ENCODE measurements around the gene C1orf159.
"Not testable (repeated sequence)": the region's sequence is repeated elsewhere in the genome, so short reads cannot be mapped to it uniquely, and the experiment has no call there.

The C1orf159 gene

DNA sequence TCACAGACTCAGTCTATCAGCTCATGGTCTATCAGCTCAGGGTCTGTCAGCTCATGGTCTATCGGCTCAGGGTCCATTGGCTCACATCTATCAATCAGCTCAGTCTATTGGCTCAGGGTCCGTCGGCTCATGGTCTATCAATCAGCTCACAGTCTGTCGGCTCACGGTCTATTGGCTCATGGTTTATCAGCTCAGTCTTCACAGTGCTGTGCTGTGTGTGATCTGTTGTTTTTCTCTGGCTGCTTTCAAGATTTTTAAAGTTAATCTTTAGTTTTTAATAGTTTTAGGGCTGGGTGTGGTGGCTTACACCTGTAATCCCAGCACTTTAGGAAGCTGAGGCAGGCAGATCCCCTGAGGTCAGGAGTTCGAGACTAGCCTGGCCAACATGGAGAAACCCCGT is 14.4 kb downstream of the C1orf159 start:
- no peak overlapping the region for H3K4me3 ChIP-seq (ENCODE audit: low read depth, low read length)
- no peak overlapping the region for H3K27ac ChIP-seq
- H3K36me3 ChIP-seq, result no peaks in the 10 kb centered on the region
- H3K27me3 ChIP-seq (ENCODE audit: insufficient read depth, low read depth, severe bottlenecking), result no peaks in the 10 kb centered on the region
- DNase-seq, result no peak
- TF ChIP-seq, protein P1, sequence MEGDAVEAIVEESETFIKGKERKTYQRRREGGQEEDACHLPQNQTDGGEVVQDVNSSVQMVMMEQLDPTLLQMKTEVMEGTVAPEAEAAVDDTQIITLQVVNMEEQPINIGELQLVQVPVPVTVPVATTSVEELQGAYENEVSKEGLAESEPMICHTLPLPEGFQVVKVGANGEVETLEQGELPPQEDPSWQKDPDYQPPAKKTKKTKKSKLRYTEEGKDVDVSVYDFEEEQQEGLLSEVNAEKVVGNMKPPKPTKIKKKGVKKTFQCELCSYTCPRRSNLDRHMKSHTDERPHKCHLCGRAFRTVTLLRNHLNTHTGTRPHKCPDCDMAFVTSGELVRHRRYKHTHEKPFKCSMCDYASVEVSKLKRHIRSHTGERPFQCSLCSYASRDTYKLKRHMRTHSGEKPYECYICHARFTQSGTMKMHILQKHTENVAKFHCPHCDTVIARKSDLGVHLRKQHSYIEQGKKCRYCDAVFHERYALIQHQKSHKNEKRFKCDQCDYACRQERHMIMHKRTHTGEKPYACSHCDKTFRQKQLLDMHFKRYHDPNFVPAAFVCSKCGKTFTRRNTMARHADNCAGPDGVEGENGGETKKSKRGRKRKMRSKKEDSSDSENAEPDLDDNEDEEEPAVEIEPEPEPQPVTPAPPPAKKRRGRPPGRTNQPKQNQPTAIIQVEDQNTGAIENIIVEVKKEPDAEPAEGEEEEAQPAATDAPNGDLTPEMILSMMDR (IDR thresholded peaks at IDR 0.05; ENCODE audit: low read depth, low read length), result no peak
- H3K9me3 ChIP-seq (ENCODE audit: severe bottlenecking), result peaks cover 4% of the 10 kb centered on the region

DNA sequence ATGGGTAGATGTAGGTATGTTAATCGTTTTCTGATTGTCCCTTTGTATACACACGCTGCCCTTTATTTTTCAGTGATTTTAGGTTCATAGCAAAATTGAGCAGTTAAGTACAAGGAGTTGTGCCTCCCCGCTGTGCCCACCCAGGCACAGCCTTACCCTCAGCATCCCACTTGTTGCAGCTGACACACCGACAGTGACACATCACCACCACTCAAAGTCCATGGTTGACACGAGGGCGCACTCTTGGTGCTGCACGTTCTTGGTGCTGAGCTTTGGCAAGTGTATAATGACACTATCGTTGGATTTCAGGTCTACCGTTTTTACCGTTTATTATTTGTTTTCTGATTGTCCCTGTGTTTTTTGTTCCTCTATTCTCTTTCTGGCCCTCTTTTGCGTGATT is 15.6 kb downstream of the C1orf159 start:
- Histone ChIP-seq H3K27ac (no peak overlapping the region), H3K4me3 (ENCODE audit: low read depth, low read length) (no peak overlapping the region), H3K9me3 (ENCODE audit: severe bottlenecking) (peaks cover 4% of the 10 kb centered on the region), H3K36me3 (no peaks in the 10 kb centered on the region; the same call in 1 of the 2 replicates), H3K27me3 (ENCODE audit: insufficient read depth, low read depth, severe bottlenecking) (no peaks in the 10 kb centered on the region)
- DNase-seq, result no peak
- TF ChIP-seq, protein P1 (IDR thresholded peaks at IDR 0.05; ENCODE audit: low read depth, low read length), result no peak

DNA sequence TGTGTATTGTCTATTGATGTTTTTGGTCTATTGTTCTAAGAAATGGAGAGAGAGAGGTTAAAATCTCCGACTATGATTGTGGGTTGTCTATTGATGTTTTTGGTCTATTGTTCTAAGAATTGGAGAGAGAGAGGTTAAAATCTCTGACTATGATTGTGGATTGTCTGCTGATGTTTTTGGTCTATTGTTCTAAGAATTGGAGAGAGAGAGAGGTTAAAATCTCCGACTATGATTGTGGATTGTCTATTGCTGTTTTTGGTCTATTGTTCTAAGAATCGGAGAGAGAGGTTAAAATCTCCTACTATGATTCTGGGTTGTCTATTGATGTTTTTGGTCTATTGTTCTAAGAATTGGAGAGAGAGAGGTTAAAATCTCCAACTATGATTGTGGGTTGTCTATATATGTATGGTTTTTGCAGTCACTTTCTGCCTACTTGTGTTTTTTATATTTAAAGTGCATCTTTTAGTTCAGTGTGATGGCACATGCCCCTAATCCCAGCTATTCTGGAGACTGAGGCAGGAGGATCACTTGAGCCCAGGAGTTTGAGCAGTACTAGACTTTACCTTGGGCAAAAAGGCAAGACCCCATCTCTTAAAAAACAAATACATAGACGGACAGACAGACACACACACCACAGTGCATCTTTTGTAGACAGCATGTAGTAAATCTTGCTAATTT is 16.2 kb downstream of the C1orf159 start:
- TF ChIP-seq, protein P1 (IDR thresholded peaks at IDR 0.05; ENCODE audit: low read depth, low read length), result no peak
- Histone ChIP-seq H3K9me3 (ENCODE audit: severe bottlenecking) (peaks cover 4% of the 10 kb centered on the region), H3K27ac (no peak overlapping the region), H3K27me3 (ENCODE audit: insufficient read depth, low read depth, severe bottlenecking) (no peaks in the 10 kb centered on the region), H3K4me3 (ENCODE audit: low read depth, low read length) (no peak overlapping the region), H3K36me3 (no peaks in the 10 kb centered on the region; the same call in 1 of the 2 replicates)
- no peak for DNase-seq

DNA sequence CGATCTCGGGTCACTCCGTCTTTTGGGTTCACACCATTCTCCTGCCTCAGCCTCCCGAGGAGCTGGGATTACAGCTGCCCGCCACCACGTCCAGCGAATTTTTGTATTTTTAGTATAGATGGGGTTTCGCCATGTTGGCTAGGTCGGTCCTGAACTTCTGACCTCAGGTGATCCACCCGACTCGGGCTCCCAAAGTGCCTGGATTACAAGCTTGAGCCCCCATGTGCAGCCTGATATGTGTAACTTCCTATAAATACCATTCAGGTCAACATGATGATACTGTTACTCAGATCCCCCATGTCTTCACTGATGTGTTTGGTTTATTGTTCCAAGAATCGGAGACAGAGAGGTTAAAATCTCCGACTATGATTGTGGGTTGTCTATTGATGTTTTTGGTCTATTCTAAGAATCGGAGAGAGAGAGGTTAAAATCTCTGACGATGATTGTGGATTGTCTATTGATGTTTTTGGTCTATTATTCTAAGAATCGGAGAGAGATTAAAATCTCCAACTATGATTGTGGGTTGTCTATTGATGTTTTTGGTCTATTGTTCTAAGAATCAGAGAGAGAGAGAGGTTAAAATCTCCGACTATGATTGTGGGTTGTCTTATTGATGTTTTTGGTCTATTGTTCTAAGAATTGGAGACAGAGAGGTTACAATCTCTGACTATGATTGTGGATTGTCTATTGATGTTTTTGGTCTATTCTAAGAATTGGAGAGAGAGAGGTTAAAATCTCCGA is 17.0 kb downstream of the C1orf159 start:
- Histone ChIP-seq H3K27ac (no peak overlapping the region), H3K4me3 (ENCODE audit: low read depth, low read length) (no peak overlapping the region), H3K36me3 (no peaks in the 10 kb centered on the region; the same call in 1 of the 2 replicates), H3K27me3 (ENCODE audit: insufficient read depth, low read depth, severe bottlenecking) (no peaks in the 10 kb centered on the region), H3K9me3 (ENCODE audit: severe bottlenecking) (peaks cover 4% of the 10 kb centered on the region)
- DNase-seq, result no peak
- TF ChIP-seq, protein P1 (IDR thresholded peaks at IDR 0.05; ENCODE audit: low read depth, low read length), result no peak

DNA sequence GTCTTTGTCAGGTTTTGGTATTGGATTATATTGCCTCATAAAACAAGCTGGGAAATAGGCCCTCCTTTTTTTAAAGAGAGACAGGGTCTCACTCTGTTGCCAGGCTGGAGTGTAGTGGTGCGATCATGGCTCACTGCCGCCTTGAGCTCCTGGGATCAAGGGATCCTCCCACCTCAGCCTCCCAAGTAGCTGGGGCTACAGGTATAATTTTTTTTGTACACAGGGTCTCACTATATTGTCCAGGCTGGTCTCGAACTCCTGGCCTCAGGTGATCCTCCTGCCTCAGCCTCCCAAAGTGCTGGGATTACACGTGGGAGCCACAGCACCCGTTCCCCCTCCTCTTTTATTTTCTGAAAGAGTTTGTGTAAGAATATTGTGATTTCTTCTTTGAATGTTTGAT is 19.8 kb downstream of the C1orf159 start:
- H3K9me3 ChIP-seq (ENCODE audit: severe bottlenecking); H3K27ac ChIP-seq; H3K36me3 ChIP-seq; H3K27me3 ChIP-seq (ENCODE audit: insufficient read depth, low read depth, severe bottlenecking); H3K4me3 ChIP-seq (ENCODE audit: low read depth, low read length); DNase-seq: not testable (repeated sequence)

DNA sequence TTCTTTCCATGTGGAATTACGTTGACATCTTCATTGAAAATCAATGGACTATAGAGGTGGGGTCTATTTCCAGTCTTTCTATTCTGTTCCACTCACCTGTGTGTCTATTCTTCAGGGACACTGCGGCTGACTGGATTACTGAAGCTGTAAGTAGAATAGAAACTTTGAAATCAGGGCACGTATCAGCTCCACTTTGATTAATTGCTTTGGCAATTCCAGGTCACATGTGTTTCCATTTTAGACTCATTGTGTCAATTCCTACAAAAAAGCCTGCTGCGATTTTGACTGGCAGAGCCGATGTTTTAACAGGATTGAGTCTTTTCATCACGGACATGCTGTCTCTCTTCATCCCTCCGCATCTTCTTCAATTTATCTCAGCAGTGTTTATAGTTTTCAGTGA is 20.9 kb downstream of the C1orf159 start:
- no peak for DNase-seq
- TF ChIP-seq, protein P1 (IDR thresholded peaks at IDR 0.05; ENCODE audit: low read depth, low read length), result no peak
- Histone ChIP-seq H3K27me3 (ENCODE audit: insufficient read depth, low read depth, severe bottlenecking) (no peaks in the 10 kb centered on the region), H3K36me3 (no peaks in the 10 kb centered on the region; the same call in none of the 2 replicates), H3K9me3 (ENCODE audit: severe bottlenecking) (no peaks in the 10 kb centered on the region), H3K27ac (no peak overlapping the region), H3K4me3 (ENCODE audit: low read depth, low read length) (no peak overlapping the region)
